HCT116 (cell line): ENCODE measurements around the gene UBXN10. TPM values are rescaled to one million over a fixed set of nuclear protein-coding genes. Genes with fewer than 3 reads are reported as not detected.

Experiments used
- ATAC-seq: fragments of 200-7000 bp; cut with Tn5 transposase; 2 replicates; pipeline ENCODE4 v1.9.1; 2020; ENCODE audit warnings: mild to moderate bottlenecking, moderate library complexity
- BruUV-seq: library from RNA; stranded (reverse); fragments of 400-500 nt; replicated peaks from 2 replicates; lab custom pipeline; 2021; lab: Mats Ljungman, UMichigan
- CTCF ChIA-PET: fragments of 300-600 bp; sonication (Branson Sonifier 250); formaldehyde crosslinking; loops from one replicate; lab custom pipeline; 2021; ENCODE audit warnings: antibody characterized with exemption; lab: Charles Lee
- POLR2A ChIA-PET: fragments of 300-600, 350-600 bp; sonication (Branson Sonifier 250); formaldehyde crosslinking; loops from one replicate; lab custom pipeline; 2021; ENCODE audit warnings: antibody characterized with exemption; lab: Charles Lee
- RAD21 ChIA-PET, 2 experiments: fragments of 300-600 bp; sonication (Branson Sonifier 250); formaldehyde crosslinking; loops; one replicate each; lab custom pipeline; 2023; ENCODE audit warnings: low total read pairs in 2 of 2; ENCODE audit not compliant: uncharacterized antibody in 2 of 2, unreplicated experiment in 2 of 2, low non-redundant PET in 1 of 2; lab: Charles Lee
- DNase-seq: peaks from one replicate; pipeline ENCODE4 v3.0.0-alpha.2; 2010; ENCODE audit warnings: low read depth, low spot score
- H2AFZ ChIP-seq: fragments of 200-600 bp; shearing (Covaris generic), sonication (generic); 2 replicates; pipeline ENCODE4 v1.6.1; 2017; ENCODE audit warnings: low read depth, mixed run types, mixed read lengths, antibody characterized with exemption, low read length; ENCODE audit not compliant: poor library complexity, severe bottlenecking
- H3K27ac ChIP-seq: 2 replicates; pipeline ENCODE4 v1.5.1; 2012; ENCODE audit warnings: low read depth, low read length
- H3K27me3 ChIP-seq: fragments of 200-600 bp; sonication (generic); 2 replicates; pipeline ENCODE4 v1.6.1; 2016; ENCODE audit warnings: mixed run types, low read length, mixed read lengths; ENCODE audit not compliant: insufficient read depth
- H3K36me3 ChIP-seq, 2 experiments: fragments of 200-500 bp in 1 of 2; fragments of 200-600 bp in 1 of 2; sonication (Bioruptor generic) in 1 of 2; sonication (generic) in 1 of 2; 2 replicates each; pipeline versions ENCODE4 v1.5.1 to v1.6.1; 2014 to 2016; ENCODE audit warnings: low read length in 2 of 2, inconsistent platforms in 1 of 2, mixed read lengths in 1 of 2, mixed run types in 1 of 2; ENCODE audit not compliant: insufficient read depth in 2 of 2, control insufficient read depth in 1 of 2
- H3K4me1 ChIP-seq, 2 experiments: fragments of 200-600 bp in 1 of 2; sonication (generic) in 1 of 2; 2 replicates each; pipeline versions ENCODE4 v1.5.1 to v1.6.1; 2012 to 2017; ENCODE audit warnings: low read length in 2 of 2, inconsistent platforms in 1 of 2, mild to moderate bottlenecking in 1 of 2, mixed read lengths in 1 of 2, mixed run types in 1 of 2, moderate library complexity in 1 of 2; ENCODE audit not compliant: insufficient read depth in 2 of 2, control insufficient read depth in 1 of 2
- H3K4me2 ChIP-seq: fragments of 200-600 bp; sonication (generic); 2 replicates; pipeline ENCODE4 v1.6.1; 2017; ENCODE audit warnings: mixed run types, low read length, mixed read lengths
- H3K4me3 ChIP-seq, 2 experiments: fragments of 200-600 bp in 1 of 2; sonication (generic) in 1 of 2; replicated peaks in 1 of 2; 2 replicates each; pipeline ENCODE4 v1.5.1; 2011 to 2016; ENCODE audit warnings: low read length in 2 of 2, control low read depth in 1 of 2, low read depth in 1 of 2, mild to moderate bottlenecking in 1 of 2, mixed read lengths in 1 of 2, mixed run types in 1 of 2
- H3K79me2 ChIP-seq: fragments of 200-600 bp; sonication (generic); 2 replicates; pipeline ENCODE4 v1.6.1; 2017; ENCODE audit warnings: mild to moderate bottlenecking, mixed run types, low read length, moderate library complexity, mixed read lengths; ENCODE audit not compliant: insufficient read depth
- H3K9ac ChIP-seq: fragments of 200-600 bp; sonication (generic); 2 replicates; pipeline ENCODE4 v1.6.1; 2016; ENCODE audit warnings: low read length, mixed read lengths
- H3K9me2 ChIP-seq: fragments of 200-600 bp; sonication (generic), shearing (Covaris generic); 2 replicates; pipeline ENCODE4 v1.6.1; 2017; ENCODE audit warnings: mixed run types, mild to moderate bottlenecking, moderate library complexity; ENCODE audit not compliant: insufficient read depth
- H3K9me3 ChIP-seq, 2 experiments: fragments of 200-500 bp in 1 of 2; fragments of 200-600 bp in 1 of 2; sonication (Bioruptor generic) in 1 of 2; sonication (generic) in 1 of 2; 2 replicates each; pipeline ENCODE4 v1.6.1; 2014 to 2017; ENCODE audit warnings: low read length in 2 of 2, mixed read lengths in 2 of 2, inconsistent platforms in 1 of 2, low read depth in 1 of 2, mild to moderate bottlenecking in 1 of 2, mixed run types in 1 of 2, moderate library complexity in 1 of 2; ENCODE audit not compliant: control insufficient read depth in 1 of 2, insufficient read depth in 1 of 2
- H4K20me1 ChIP-seq: fragments of 200-600 bp; sonication (generic), shearing (Covaris generic); 2 replicates; pipeline ENCODE4 v1.6.1; 2017; ENCODE audit warnings: mixed run types, mild to moderate bottlenecking, moderate library complexity; ENCODE audit not compliant: insufficient read depth
- CBX3 ChIP-seq: IDR thresholded peaks from 2 replicates; pipeline ENCODE4 v1.6.1; 2012; ENCODE audit warnings: low read depth
- CEBPB ChIP-seq: IDR thresholded peaks from 2 replicates; pipeline ENCODE4 v1.6.1; 2012; ENCODE audit warnings: low read depth
- EZH2 ChIP-seq: fragments of 200-600 bp; sonication (generic); IDR thresholded peaks from 2 replicates; pipeline ENCODE4 v1.6.1; 2017; ENCODE audit warnings: antibody characterized with exemption, mixed run types
- FOSL1 ChIP-seq: IDR thresholded peaks from 2 replicates; pipeline ENCODE4 v1.6.1; 2012; ENCODE audit warnings: low read depth
- POLR2A ChIP-seq: IDR thresholded peaks from 2 replicates; pipeline ENCODE4 v1.7.0; 2011; ENCODE audit warnings: borderline replicate concordance; ENCODE audit not compliant: insufficient read depth, insufficient read length; ENCODE audit errors: extremely low read depth
- SIN3A ChIP-seq: IDR thresholded peaks from 2 replicates; pipeline ENCODE4 v1.6.1; 2012; ENCODE audit warnings: low read depth
- SP1 ChIP-seq: IDR thresholded peaks from 2 replicates; pipeline ENCODE4 v1.6.1; 2012; ENCODE audit warnings: low read depth
- TCF7L2 ChIP-seq: IDR thresholded peaks from 2 replicates; pipeline ENCODE4 v1.7.0; 2011; ENCODE audit warnings: borderline replicate concordance, inconsistent platforms; ENCODE audit not compliant: insufficient read depth, insufficient read length; ENCODE audit errors: extremely low read depth
- YY1 ChIP-seq: IDR thresholded peaks from 2 replicates; pipeline ENCODE4 v1.6.1; 2011; ENCODE audit warnings: low read length, low read depth, moderate library complexity, mild to moderate bottlenecking; ENCODE audit not compliant: insufficient replicate concordance; ENCODE audit errors: extremely low read depth
- ZNF274 ChIP-seq: fragments of 200-500 bp; sonication (Bioruptor generic); IDR thresholded peaks from 2 replicates; pipeline ENCODE4 v1.6.1; 2014; ENCODE audit warnings: mild to moderate bottlenecking, low read depth, low read length, inconsistent platforms
- intact Hi-C: fragments of 100-400 bp; cut with micrococcal nuclease; formaldehyde crosslinking; loops from 2 replicates; pipeline ENCODE4 v1.10.0; 2022
- total RNA-seq: library from RNA; stranded (reverse); gene quantifications from one replicate; pipeline ENCODE4 v1.2.1, GENCODE V29; 2021; ENCODE audit not compliant: unreplicated experiment
- TF ChIP-seq, protein P1 (sequence below): IDR thresholded peaks from 2 replicates; pipeline ENCODE4 v1.6.1; 2012; ENCODE audit warnings: low read depth
- TF ChIP-seq, protein P2 (sequence below): IDR thresholded peaks from 2 replicates; pipeline ENCODE4 v1.6.1; 2011; ENCODE audit warnings: mild to moderate bottlenecking, low read length, moderate library complexity; ENCODE audit not compliant: insufficient replicate concordance; ENCODE audit errors: extremely low read depth

UBXN10 gene
- total RNA-seq, 1 experiment from 2014 or later = not detected

DNA sequence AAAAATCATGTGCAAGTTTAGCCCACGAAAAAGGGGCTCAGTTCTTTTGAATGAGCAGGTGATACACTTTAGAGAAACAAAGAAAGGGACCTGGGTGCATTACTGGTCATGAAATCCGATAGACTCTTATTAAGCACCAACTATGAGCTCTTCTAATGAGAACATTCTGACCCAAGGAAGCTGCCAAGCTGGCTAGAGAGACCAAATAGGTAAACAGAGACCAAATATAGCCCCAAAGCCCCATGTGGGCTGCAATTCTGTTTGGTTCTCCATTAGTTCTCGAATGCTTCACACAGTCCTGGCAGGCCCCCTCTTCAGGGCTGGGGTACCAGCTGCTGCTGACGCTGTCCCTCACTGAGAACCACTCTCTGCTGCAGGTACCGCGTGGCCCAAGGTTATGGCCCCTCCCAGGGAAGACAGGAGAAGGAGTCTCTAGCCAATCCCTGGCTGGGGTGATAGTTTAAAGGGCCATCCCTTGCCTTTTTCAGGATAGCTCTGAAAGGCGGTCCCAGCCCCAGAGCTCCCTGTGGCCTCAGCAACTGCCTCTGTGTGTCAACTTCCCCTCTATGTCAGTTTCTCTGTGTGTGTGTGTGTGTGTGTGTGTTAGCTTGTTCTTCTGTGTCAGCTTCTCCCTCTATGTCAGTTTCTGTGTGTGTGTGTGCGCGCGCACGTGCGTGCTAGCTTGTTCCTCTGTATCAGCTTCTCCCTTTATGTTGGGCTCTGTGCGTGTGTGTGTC is 7.1 kb upstream of the UBXN10 start:
- Histone ChIP-seq H3K79me2 (no peaks in the 10 kb centered on the region), H3K4me2 (no peak overlapping the region), H3K4me1 (no peaks in the 10 kb centered on the region), H4K20me1 (no peaks in the 10 kb centered on the region), H3K27ac (no peak overlapping the region), H3K36me3 (no peaks in the 10 kb centered on the region), H3K9me2 (no peaks in the 10 kb centered on the region), H3K9me3 (no peaks in the 10 kb centered on the region), H3K27me3 (no peaks in the 10 kb centered on the region), H3K4me3 (no peak overlapping the region), H3K9ac (no peak overlapping the region), H2AFZ (no peak overlapping the region)
- BruUV-seq = no TSS peak
- TF ChIP-seq SIN3A (no peak), FOSL1 (no peak), CBX3 (no peak), YY1 (no peak), EZH2 (no peak), TCF7L2 (no peak), SP1 (no peak), CEBPB (no peak), POLR2A (no peak)
- DNase-seq (no peak), ATAC-seq (no peak)
- ChIA-PET CTCF (no interaction called here), RAD21 (no interaction called here), POLR2A (no interaction called here)
- intact Hi-C loops = no loop called here

DNA sequence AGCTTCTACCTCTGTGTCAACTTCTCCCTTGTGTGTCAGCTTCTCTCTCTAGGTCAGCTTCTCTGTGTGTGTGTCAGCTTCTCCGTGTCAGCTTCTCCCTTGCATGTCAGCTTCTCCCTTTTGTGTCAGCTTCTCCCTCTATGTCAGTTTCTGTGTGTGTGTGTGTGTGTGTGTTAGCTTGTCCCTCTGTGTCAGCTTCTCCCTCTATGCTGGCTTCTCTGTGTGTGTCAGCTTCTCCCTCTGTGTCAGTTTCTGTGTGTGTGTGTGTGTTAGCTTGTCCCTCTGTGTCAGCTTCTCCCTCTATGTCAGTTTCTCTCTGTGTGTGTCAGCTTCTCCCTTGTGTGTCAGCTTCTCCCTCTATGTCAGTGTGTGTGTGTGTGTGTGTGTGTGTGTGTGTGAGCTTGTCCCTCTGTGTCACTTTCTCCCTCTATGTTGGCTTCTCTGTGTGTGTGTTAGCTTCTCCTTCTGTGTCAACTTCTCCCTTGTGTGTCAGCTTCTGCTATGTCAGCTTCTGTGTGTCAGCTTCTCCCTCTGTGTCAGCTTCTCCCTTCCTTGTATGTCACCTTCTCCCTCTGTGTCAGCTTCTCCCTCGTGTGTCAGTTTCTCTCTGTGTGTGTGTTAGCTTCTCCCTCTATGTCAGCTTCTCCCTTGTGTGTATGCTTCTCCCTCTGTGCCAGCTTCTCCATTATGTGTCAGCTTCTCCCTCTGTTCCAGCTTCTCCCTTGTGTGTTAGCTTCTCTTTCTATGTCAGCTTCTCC is 6.3 kb upstream of the UBXN10 start:
- H4K20me1 ChIP-seq = no peaks in the 10 kb centered on the region
- ChIA-PET CTCF (no interaction called here), RAD21 (interaction anchor here in 1 of 2 experiments (0.6 kb wide), 1 partner anchor 160 kb away, joined by 3 read pairs; no protein-coding TSS in a partner anchor), POLR2A (no interaction called here)
- H3K9ac ChIP-seq = no peak overlapping the region
- ATAC-seq (no peak), DNase-seq (no peak)
- no peak overlapping the region for H3K4me3 ChIP-seq
- no peak overlapping the region for H3K27ac ChIP-seq
- H3K9me2 ChIP-seq = no peaks in the 10 kb centered on the region
- no TSS peak for BruUV-seq
- H3K36me3 ChIP-seq = no peaks in the 10 kb centered on the region
- no peaks in the 10 kb centered on the region for H3K4me1 ChIP-seq
- H3K9me3 ChIP-seq = no peaks in the 10 kb centered on the region
- no peak overlapping the region for H2AFZ ChIP-seq
- intact Hi-C loops = no loop called here
- no peaks in the 10 kb centered on the region for H3K79me2 ChIP-seq
- H3K4me2 ChIP-seq = no peak overlapping the region
- no peaks in the 10 kb centered on the region for H3K27me3 ChIP-seq
- no peak for TF ChIP-seq POLR2A
- TF ChIP-seq FOSL1 = no peak
- no peak for TF ChIP-seq SP1
- TF ChIP-seq ZNF274 = no peak
- TF ChIP-seq, protein P1, sequence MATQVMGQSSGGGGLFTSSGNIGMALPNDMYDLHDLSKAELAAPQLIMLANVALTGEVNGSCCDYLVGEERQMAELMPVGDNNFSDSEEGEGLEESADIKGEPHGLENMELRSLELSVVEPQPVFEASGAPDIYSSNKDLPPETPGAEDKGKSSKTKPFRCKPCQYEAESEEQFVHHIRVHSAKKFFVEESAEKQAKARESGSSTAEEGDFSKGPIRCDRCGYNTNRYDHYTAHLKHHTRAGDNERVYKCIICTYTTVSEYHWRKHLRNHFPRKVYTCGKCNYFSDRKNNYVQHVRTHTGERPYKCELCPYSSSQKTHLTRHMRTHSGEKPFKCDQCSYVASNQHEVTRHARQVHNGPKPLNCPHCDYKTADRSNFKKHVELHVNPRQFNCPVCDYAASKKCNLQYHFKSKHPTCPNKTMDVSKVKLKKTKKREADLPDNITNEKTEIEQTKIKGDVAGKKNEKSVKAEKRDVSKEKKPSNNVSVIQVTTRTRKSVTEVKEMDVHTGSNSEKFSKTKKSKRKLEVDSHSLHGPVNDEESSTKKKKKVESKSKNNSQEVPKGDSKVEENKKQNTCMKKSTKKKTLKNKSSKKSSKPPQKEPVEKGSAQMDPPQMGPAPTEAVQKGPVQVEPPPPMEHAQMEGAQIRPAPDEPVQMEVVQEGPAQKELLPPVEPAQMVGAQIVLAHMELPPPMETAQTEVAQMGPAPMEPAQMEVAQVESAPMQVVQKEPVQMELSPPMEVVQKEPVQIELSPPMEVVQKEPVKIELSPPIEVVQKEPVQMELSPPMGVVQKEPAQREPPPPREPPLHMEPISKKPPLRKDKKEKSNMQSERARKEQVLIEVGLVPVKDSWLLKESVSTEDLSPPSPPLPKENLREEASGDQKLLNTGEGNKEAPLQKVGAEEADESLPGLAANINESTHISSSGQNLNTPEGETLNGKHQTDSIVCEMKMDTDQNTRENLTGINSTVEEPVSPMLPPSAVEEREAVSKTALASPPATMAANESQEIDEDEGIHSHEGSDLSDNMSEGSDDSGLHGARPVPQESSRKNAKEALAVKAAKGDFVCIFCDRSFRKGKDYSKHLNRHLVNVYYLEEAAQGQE = no peak
- no peak for TF ChIP-seq EZH2
- no peak for TF ChIP-seq SIN3A
- TF ChIP-seq, protein P2, sequence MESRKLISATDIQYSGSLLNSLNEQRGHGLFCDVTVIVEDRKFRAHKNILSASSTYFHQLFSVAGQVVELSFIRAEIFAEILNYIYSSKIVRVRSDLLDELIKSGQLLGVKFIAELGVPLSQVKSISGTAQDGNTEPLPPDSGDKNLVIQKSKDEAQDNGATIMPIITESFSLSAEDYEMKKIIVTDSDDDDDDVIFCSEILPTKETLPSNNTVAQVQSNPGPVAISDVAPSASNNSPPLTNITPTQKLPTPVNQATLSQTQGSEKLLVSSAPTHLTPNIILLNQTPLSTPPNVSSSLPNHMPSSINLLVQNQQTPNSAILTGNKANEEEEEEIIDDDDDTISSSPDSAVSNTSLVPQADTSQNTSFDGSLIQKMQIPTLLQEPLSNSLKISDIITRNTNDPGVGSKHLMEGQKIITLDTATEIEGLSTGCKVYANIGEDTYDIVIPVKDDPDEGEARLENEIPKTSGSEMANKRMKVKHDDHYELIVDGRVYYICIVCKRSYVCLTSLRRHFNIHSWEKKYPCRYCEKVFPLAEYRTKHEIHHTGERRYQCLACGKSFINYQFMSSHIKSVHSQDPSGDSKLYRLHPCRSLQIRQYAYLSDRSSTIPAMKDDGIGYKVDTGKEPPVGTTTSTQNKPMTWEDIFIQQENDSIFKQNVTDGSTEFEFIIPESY = no peak
- TF ChIP-seq TCF7L2 = no peak
